HepG2 (cell line): Measurements from ENCODE around the gene SUPT6H. TPM values are rescaled to one million over a fixed set of nuclear protein-coding genes. Genes with fewer than 3 reads are reported as not detected.

Source experiments
- AGO1 ChIP-seq: fragments of 200-400 bp; formaldehyde crosslinking; IDR thresholded peaks from 2 replicates; pipeline ENCODE4 v1.6.1; 2017; ENCODE audit warnings: mild to moderate bottlenecking, low read depth, low read length, moderate library complexity; ENCODE audit not compliant: poor library complexity, severe bottlenecking
- AHR ChIP-seq: IDR thresholded peaks from 2 replicates; pipeline ENCODE4 v1.6.1; 2018; ENCODE audit warnings: missing genetic modification reagents, missing compliant biosample characterization
- CBX2 ChIP-seq, 2 experiments: fragments of 200-600 bp in 1 of 2; sonication (generic); formaldehyde crosslinking in 1 of 2; IDR thresholded peaks; 2 replicates each; pipeline versions ENCODE4 v1.7.0 to v1.8.1; 2018 to 2022; ENCODE audit warnings: low read depth in 2 of 2, low read length in 1 of 2, mild to moderate bottlenecking in 1 of 2, missing genetic modification reagents in 1 of 2
- FIP1L1 ChIP-seq: fragments of 200-400 bp; formaldehyde crosslinking; IDR thresholded peaks from 2 replicates; pipeline ENCODE4 v1.6.1; 2018; ENCODE audit warnings: low read depth, mild to moderate bottlenecking, low read length, moderate library complexity, borderline replicate concordance; ENCODE audit not compliant: insufficient read depth
- HDAC1 ChIP-seq: sonication (generic); formaldehyde crosslinking; IDR thresholded peaks from 2 replicates; pipeline ENCODE4 v1.5.1; 2020; ENCODE audit warnings: mild to moderate bottlenecking, missing genetic modification reagents
- HHEX ChIP-seq: IDR thresholded peaks from 2 replicates; pipeline ENCODE4 v1.6.1; 2016; ENCODE audit warnings: control low read depth
- NFIC ChIP-seq: IDR thresholded peaks from 2 replicates; pipeline ENCODE4 v1.6.1; 2012; ENCODE audit warnings: mild to moderate bottlenecking, low read length, inconsistent platforms
- SALL1 ChIP-seq: sonication (generic); formaldehyde crosslinking; IDR thresholded peaks from 2 replicates; pipeline ENCODE4 v1.8.0; 2022; ENCODE audit warnings: mild to moderate bottlenecking, missing genetic modification reagents
- ZC3H13 ChIP-seq: sonication (generic); formaldehyde crosslinking; IDR thresholded peaks from 2 replicates; pipeline ENCODE4 v1.8.1; 2023; ENCODE audit warnings: mild to moderate bottlenecking, missing genetic modification reagents, moderate library complexity
- ZNF629 ChIP-seq: sonication (generic); formaldehyde crosslinking; conservative IDR thresholded peaks from 2 replicates; pipeline ENCODE4 v1.5.0; 2020; ENCODE audit warnings: missing genetic modification reagents
- ZNF768 ChIP-seq: sonication (generic); formaldehyde crosslinking; IDR thresholded peaks from 2 replicates; pipeline ENCODE4 v1.4.0; 2020; ENCODE audit warnings: missing genetic modification reagents
- ZNF777 ChIP-seq: sonication (generic); formaldehyde crosslinking; IDR thresholded peaks from 2 replicates; pipeline ENCODE4 v1.4.0; 2020; ENCODE audit warnings: missing genetic modification reagents
- polyA plus RNA-seq, 8 experiments: library from polyadenylated mRNA; depleted of rRNA in 3 of 8; stranded (reverse) in 7 of 8; unstranded in 1 of 8; fragments of >200 nt; fragmentation: Illumina TruSeq in 4 of 8; extraction: Trizol in 4 of 8; gene quantifications; 2 replicates each; pipeline versions ENCODE4 v1.2.1 to v1.2.3, GENCODE V29; 2011 to 2016; ENCODE audit warnings: low read depth in 4 of 8, missing spikeins in 1 of 8, mixed read lengths in 1 of 8; ENCODE audit not compliant: insufficient read depth in 1 of 8
- total RNA-seq, 5 experiments: library from RNA; depleted of rRNA; stranded (reverse); fragments of >200 nt; fragmentation: Illumina TruSeq; extraction: Trizol; gene quantifications; 2 replicates each; pipeline ENCODE4 v1.2.3, GENCODE V29; 2016; ENCODE audit warnings: low read depth in 1 of 5
- TF ChIP-seq, protein P1 (sequence below): sonication (generic); formaldehyde crosslinking; IDR thresholded peaks from 2 replicates; pipeline ENCODE4 v1.9.0; 2021; ENCODE audit warnings: missing genetic modification reagents, mild to moderate bottlenecking, borderline replicate concordance
- TF ChIP-seq, protein P2 (sequence below): sonication (generic); formaldehyde crosslinking; IDR thresholded peaks from 2 replicates; pipeline ENCODE4 v1.5.1; 2020; ENCODE audit warnings: mild to moderate bottlenecking, missing genetic modification reagents
- TF ChIP-seq, protein P3 (sequence below): sonication (generic); formaldehyde crosslinking; IDR thresholded peaks from one replicate; pipeline ENCODE4 v1.5.1; 2020; ENCODE audit warnings: mild to moderate bottlenecking, missing genetic modification reagents; ENCODE audit errors: not compliant biosample characterization

Gene SUPT6H
- total and polyA plus RNA-seq, 2 of the 13 experiments (the other 11 are each of a cell fraction or from before 2014, with no cell fraction given) = 32.7 to 39.9 TPM

DNA sequence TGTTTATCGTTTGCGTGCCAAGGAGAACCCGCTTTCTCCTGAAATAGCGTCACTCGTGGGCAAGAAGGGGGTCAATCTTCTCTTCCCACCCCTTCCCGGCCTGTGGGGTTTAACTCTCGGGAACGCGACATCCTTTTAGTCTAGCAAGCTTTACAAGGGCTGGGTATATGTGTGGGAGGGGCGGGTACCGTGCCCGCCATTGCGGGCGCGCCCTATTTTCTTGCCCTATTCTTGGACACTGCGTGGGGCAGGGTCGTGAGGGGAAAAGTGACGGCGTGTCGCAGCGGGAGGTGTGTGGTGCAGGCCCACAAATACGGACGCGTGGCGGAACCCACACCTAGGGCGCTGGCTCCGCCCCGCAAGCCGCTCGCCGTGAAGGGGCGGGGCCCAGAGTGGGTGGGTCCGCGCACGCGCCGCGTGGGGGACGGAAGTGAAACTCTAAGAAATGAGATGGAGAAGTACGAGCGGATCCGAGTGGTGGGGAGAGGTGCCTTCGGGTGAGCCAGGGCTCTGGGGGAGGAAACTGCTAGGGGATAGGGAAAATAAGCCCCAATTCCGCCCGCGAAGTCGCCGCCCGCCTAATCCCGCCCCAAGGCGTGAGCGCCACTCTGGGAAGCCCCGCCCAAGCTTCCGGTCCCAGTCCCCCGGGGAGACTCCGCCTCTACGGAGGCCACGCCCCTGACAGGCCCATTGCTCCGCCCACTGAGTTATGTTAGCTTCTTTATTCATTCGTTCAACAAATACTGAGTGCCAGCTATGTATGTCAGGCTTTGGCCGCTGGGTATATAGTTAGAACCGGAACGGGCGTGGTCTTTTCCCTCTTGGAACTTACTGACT lies 66.6 kb downstream of the SUPT6H start, which contains the start of gene NEK8 (continued):
- TF ChIP-seq, protein P1, sequence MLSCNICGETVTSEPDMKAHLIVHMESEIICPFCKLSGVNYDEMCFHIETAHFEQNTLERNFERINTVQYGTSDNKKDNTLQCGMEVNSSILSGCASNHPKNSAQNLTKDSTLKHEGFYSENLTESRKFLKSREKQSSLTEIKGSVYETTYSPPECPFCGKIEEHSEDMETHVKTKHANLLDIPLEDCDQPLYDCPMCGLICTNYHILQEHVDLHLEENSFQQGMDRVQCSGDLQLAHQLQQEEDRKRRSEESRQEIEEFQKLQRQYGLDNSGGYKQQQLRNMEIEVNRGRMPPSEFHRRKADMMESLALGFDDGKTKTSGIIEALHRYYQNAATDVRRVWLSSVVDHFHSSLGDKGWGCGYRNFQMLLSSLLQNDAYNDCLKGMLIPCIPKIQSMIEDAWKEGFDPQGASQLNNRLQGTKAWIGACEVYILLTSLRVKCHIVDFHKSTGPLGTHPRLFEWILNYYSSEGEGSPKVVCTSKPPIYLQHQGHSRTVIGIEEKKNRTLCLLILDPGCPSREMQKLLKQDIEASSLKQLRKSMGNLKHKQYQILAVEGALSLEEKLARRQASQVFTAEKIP (CRISPR knock-in tag) = no peak
- no peak for TF ChIP-seq AGO1
- TF ChIP-seq ZNF768 (CRISPR knock-in tag) = peak; percentile 30; the same call in 1 of the 2 replicates
- peak; percentile 59; the same call in 1 of the 2 replicates for TF ChIP-seq HDAC1 (CRISPR knock-in tag)
- TF ChIP-seq ZNF777 (CRISPR knock-in tag) = no peak
- no peak for TF ChIP-seq HHEX (CRISPR knock-in tag)
- peak; percentile 60 for TF ChIP-seq SALL1
- TF ChIP-seq NFIC = 0 out of 2 replicates have a peak, but pooled peaks have one; percentile 27
- TF ChIP-seq, protein P2, sequence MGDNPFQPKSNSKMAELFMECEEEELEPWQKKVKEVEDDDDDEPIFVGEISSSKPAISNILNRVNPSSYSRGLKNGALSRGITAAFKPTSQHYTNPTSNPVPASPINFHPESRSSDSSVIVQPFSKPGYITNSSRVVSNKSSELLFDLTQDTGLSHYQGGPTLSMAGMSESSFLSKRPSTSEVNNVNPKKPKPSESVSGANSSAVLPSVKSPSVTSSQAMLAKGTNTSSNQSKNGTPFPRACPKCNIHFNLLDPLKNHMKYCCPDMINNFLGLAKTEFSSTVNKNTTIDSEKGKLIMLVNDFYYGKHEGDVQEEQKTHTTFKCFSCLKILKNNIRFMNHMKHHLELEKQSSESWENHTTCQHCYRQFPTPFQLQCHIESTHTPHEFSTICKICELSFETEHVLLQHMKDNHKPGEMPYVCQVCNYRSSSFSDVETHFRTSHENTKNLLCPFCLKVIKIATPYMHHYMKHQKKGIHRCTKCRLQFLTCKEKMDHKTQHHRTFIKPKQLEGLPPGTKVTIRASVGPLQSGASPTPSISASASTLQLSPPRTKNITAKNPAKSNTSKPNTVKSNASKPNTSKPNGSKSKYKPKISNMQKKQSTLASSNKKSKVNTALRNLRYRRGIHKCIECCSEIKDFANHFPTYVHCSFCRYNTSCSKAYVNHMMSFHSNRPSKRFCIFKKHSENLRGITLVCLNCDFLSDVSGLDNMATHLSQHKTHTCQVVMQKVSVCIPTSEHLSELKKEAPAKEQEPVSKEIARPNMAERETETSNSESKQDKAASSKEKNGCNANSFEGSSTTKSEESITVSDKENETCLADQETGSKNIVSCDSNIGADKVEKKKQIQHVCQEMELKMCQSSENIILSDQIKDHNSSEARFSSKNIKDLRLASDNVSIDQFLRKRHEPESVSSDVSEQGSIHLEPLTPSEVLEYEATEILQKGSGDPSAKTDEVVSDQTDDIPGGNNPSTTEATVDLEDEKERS = no peak
- no peak for TF ChIP-seq CBX2 (IDR thresholded peaks at IDR 0.05; ENCODE audit: low read depth, low read length)
- no peak for TF ChIP-seq CBX2 (CRISPR knock-in tag; IDR thresholded peaks at IDR 0.05; ENCODE audit: low read depth)
- no peak for TF ChIP-seq ZC3H13 (CRISPR knock-in tag)
- TF ChIP-seq, protein P3, sequence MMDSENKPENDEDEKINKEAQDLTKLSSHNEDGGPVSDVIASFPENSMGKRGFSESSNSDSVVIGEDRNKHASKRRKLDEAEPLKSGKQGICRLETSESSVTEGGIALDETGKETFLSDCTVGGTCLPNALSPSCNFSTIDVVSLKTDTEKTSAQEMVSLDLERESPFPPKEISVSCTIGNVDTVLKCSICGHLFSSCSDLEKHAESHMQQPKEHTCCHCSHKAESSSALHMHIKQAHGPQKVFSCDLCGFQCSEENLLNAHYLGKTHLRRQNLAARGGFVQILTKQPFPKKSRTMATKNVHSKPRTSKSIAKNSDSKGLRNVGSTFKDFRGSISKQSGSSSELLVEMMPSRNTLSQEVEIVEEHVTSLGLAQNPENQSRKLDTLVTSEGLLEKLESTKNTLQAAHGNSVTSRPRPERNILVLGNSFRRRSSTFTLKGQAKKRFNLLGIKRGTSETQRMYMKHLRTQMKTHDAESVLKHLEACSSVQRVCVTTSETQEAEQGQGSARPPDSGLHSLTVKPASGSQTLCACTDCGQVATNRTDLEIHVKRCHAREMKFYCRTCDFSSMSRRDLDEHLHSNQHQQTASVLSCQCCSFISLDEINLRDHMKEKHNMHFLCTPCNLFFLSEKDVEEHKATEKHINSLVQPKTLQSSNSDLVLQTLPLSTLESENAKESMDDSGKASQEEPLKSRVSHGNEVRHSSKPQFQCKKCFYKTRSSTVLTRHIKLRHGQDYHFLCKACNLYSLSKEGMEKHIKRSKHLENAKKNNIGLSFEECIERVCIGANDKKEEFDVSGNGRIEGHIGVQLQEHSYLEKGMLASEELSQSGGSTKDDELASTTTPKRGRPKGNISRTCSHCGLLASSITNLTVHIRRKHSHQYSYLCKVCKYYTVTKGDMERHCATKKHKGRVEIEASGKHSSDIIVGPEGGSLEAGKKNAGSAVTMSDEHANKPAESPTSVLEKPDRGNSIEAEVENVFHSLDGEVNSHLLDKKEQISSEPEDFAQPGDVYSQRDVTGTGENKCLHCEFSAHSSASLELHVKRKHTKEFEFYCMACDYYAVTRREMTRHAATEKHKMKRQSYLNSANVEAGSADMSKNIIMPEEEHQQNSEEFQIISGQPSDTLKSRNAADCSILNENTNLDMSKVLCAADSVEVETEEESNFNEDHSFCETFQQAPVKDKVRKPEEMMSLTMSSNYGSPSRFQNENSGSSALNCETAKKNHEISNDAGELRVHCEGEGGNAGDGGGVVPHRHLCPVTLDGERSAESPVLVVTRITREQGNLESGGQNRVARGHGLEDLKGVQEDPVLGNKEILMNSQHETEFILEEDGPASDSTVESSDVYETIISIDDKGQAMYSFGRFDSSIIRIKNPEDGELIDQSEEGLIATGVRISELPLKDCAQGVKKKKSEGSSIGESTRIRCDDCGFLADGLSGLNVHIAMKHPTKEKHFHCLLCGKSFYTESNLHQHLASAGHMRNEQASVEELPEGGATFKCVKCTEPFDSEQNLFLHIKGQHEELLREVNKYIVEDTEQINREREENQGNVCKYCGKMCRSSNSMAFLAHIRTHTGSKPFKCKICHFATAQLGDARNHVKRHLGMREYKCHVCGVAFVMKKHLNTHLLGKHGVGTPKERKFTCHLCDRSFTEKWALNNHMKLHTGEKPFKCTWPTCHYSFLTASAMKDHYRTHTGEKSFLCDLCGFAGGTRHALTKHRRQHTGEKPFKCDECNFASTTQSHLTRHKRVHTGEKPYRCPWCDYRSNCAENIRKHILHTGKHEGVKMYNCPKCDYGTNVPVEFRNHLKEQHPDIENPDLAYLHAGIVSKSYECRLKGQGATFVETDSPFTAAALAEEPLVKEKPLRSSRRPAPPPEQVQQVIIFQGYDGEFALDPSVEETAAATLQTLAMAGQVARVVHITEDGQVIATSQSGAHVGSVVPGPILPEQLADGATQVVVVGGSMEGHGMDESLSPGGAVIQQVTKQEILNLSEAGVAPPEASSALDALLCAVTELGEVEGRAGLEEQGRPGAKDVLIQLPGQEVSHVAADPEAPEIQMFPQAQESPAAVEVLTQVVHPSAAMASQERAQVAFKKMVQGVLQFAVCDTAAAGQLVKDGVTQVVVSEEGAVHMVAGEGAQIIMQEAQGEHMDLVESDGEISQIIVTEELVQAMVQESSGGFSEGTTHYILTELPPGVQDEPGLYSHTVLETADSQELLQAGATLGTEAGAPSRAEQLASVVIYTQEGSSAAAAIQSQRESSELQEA = no peak
- no peak for TF ChIP-seq ZNF629 (CRISPR knock-in tag)
- TF ChIP-seq AHR (CRISPR knock-in tag) = 0 out of 2 replicates have a peak, but pooled peaks have one; percentile 9
- no peak for TF ChIP-seq FIP1L1
